Femur (tissue), 1 donor: ENCODE results near the gene GPR3.
"Not testable (repeated sequence)": the region's sequence is repeated elsewhere in the genome, so short reads cannot be mapped to it uniquely, and the experiment has no call there.

Experiments
- DNase-seq: peaks from one replicate; pipeline ENCODE4 v3.0.0-alpha.2; 2017

The GPR3 gene

DNA sequence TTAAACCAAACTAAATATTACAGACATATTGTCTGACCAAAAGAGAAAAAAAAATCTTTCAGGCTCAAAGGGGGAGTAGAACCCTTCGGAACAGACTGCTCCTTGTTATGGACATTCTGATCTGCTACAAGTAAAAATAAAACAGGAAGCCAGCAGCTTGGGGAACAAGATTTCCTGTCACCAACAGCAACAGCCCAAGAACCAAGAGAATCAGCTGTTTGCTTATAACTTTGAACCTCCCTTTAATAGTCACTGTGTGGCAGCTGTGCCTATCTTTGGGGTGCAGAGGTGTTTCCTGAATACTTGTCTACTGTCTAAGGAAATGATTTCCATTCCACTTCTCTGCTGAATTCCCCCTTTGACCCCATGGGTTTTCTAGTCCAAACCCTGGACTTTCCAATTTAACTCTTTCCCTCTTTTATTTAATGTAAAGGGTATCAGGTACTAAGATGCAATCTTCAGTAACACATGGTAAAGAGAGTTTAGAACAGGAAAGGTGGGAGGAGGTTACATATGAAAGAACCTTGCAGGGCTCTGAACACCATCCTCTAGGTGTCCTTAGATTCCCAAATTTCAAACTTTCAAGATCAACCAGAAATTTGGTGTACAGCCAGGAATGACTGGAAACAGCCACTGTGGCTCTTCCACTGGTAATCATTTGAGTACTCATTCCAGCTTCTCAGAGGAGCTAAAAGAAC lies 38.6 kb downstream of the GPR3 start:
- DNase-seq = no peak

- no peak for DNase-seq
These were observed 39.1 kb downstream of the GPR3 start for GRCh38 chr1:27431601-27431940.

DNA sequence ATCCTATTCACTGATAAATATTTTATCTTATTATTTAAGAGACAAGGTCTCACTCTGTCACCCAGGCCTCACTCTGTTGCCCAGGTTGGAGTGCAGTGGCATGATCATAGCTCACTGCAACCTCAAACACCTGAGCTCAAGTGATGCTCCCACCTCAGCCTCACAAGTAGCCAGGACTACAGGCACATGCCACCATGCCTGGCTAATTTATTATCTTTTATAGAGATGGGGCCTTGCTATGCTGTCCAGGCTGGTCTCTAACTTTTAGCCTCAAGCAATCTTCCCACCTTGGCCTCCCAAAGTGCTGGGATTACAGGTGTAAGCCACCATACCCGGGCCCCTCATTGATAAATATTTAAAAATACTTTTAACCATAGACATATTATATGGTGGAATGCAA lies 40.3 kb downstream of the GPR3 start:
- not testable (repeated sequence) for DNase-seq

GRCh38 chr1:27433706-27434105 lies 41.3 kb downstream of the GPR3 start:
- no peak for DNase-seq

- peak; percentile 47 for DNase-seq
These were observed 43.3 kb downstream of the GPR3 start for GRCh38 chr1:27435566-27436203.

GRCh38 chr1:27436204-27437159 lies 44.1 kb downstream of the GPR3 start:
- no peak for DNase-seq

- DNase-seq = no peak
These were observed 46.2 kb downstream of the GPR3 start for GRCh38 chr1:27438621-27439061.

GRCh38 chr1:27439150-27439549 lies 46.7 kb downstream of the GPR3 start:
- no peak for DNase-seq

GRCh38 chr1:27444632-27445031 lies 52.2 kb downstream of the GPR3 start:
- no peak for DNase-seq
